A549 (cell line): ENCODE measurements around the gene CCNI.
"Not testable (repeated sequence)": the region's sequence is repeated elsewhere in the genome, so short reads cannot be mapped to it uniquely, and the experiment has no call there.

Source experiments
- EP300 ChIP-seq, 2 experiments: fragments of >200 bp; sonication (Bioruptor Twin); formaldehyde crosslinking; IDR thresholded peaks; 2 replicates in 1 of 2; 3 replicates in 1 of 2; pipeline ENCODE4 v1.6.1; 2016 to 2017
- JUNB ChIP-seq: fragments of >200 bp; sonication (Bioruptor Twin); formaldehyde crosslinking; IDR thresholded peaks from 2 replicates; pipeline ENCODE4 v1.6.1; 2016
- KDM5A ChIP-seq: fragments of 200-600 bp; sonication (generic); IDR thresholded peaks from 2 replicates; pipeline ENCODE4 v1.6.1; 2016; ENCODE audit warnings: antibody characterized with exemption, mild to moderate bottlenecking
- MAFK ChIP-seq: fragments of 450-650 bp; IDR thresholded peaks from 2 replicates; pipeline ENCODE4 v1.6.1; 2014; ENCODE audit not compliant: partially characterized antibody
- MAZ ChIP-seq: fragments of 150-350 bp; IDR thresholded peaks from 2 replicates; pipeline ENCODE4 v1.6.1; 2014; ENCODE audit warnings: antibody characterized with exemption, low read depth, low read length, borderline replicate concordance
- POLR2A ChIP-seq: IDR thresholded peaks from 2 replicates; pipeline ENCODE4 v1.6.1; 2012; ENCODE audit warnings: mild to moderate bottlenecking, low read length
- POLR2AphosphoS2 ChIP-seq: conservative IDR thresholded peaks from 2 replicates; pipeline ENCODE4 v1.6.1; 2012; ENCODE audit warnings: low read length, improper control_type of control experiment, inconsistent platforms
- RCOR1 ChIP-seq: fragments of 150-350 bp; IDR thresholded peaks from 2 replicates; pipeline ENCODE4 v1.6.1; 2014; ENCODE audit warnings: antibody characterized with exemption, low read length, low read depth
- TF ChIP-seq, protein P1 (sequence below): fragments of >200 bp; sonication (Bioruptor Twin); formaldehyde crosslinking; IDR thresholded peaks from 3 replicates; pipeline ENCODE4 v1.5.1; 2016

- not testable (repeated sequence) for TF ChIP-seq POLR2A; JUNB; KDM5A; EP300 (IDR thresholded peaks at IDR 0.05); RCOR1; MAFK; POLR2AphosphoS2; MAZ
- TF ChIP-seq, protein P1, sequence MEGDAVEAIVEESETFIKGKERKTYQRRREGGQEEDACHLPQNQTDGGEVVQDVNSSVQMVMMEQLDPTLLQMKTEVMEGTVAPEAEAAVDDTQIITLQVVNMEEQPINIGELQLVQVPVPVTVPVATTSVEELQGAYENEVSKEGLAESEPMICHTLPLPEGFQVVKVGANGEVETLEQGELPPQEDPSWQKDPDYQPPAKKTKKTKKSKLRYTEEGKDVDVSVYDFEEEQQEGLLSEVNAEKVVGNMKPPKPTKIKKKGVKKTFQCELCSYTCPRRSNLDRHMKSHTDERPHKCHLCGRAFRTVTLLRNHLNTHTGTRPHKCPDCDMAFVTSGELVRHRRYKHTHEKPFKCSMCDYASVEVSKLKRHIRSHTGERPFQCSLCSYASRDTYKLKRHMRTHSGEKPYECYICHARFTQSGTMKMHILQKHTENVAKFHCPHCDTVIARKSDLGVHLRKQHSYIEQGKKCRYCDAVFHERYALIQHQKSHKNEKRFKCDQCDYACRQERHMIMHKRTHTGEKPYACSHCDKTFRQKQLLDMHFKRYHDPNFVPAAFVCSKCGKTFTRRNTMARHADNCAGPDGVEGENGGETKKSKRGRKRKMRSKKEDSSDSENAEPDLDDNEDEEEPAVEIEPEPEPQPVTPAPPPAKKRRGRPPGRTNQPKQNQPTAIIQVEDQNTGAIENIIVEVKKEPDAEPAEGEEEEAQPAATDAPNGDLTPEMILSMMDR, result not testable (repeated sequence)
Measured at GRCh38 chr4:77029757-77030156, 46.0 kb downstream of the CCNI start.
